CD1c-positive myeloid dendritic cell (primary cell): Measurements from ENCODE around the gene ITGBL1.

Experiments
- DNase-seq: peaks from one replicate; pipeline ENCODE4 v3.0.0-alpha.2; 2016; ENCODE audit errors: extremely low spot score

Gene ITGBL1, protein sequence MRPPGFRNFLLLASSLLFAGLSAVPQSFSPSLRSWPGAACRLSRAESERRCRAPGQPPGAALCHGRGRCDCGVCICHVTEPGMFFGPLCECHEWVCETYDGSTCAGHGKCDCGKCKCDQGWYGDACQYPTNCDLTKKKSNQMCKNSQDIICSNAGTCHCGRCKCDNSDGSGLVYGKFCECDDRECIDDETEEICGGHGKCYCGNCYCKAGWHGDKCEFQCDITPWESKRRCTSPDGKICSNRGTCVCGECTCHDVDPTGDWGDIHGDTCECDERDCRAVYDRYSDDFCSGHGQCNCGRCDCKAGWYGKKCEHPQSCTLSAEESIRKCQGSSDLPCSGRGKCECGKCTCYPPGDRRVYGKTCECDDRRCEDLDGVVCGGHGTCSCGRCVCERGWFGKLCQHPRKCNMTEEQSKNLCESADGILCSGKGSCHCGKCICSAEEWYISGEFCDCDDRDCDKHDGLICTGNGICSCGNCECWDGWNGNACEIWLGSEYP

DNA sequence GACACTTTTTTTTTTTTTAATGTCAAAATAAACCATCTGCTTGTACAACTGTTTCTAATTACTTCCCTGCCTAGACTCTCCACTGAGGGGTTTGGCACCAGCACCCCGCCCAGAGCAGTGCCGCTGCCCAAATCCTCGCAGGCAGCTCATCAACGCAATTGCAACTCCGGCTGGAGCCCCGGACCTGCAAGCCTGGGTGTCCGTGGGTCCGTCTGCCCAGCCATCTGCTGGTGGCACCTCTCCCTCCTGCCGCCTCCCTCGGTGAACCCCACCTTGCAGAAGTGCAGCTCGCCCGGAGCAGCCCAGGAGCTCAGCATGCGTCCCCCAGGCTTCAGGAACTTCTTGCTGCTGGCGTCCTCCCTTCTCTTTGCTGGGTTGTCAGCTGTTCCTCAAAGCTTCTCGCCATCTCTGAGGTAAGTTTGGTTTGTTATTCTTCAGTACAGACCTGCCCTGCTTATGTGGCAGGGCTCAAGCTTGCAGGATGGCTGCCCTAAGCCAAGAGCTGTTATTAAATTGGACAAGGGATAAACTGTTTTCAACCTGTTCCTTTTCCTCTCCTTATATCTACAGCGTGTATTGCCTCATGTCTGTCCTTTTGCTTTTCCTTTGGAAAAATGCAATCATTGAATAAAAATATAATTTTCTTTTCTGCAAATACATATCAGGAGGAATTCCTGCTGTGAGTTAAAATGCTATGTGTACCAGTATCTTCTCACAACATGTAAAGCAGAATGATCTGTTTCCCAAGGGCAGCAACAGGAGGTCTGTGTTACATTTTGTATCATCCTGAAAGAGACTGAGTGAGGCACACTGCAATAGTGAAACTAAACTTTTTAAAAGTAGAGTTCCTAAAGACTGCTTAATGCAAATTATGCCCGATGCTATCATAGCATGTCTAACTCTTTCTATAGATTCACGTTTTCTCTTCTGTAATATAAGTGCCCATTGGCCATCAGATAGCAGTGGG is at the start of gene ITGBL1:
ITGBL1 (plus strand) TSS at position 157 of the 967 bp plus-strand sequence; CDS start at position 316, 159 bp downstream.
- DNase-seq, result no peak

DNA sequence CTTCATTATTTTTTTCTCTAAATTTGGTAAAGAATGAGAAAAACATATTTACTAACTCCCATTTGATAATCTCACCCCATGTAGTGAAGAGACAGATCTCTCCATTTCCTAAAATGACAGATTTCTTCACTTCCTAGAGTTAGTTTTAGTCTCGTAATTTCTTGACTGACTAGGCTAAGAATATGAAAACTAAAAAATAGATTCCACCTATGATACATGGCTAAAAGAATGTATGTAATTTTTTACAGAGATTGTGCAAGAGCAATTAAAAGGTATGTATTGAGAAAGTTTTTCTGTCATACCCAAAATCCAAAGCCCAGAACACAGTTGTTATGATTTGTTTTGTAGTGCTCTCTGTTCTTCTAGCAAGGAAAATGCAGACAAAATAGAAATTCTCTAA is 45.7 kb upstream of the ITGBL1 start:
- no peak for DNase-seq

DNA sequence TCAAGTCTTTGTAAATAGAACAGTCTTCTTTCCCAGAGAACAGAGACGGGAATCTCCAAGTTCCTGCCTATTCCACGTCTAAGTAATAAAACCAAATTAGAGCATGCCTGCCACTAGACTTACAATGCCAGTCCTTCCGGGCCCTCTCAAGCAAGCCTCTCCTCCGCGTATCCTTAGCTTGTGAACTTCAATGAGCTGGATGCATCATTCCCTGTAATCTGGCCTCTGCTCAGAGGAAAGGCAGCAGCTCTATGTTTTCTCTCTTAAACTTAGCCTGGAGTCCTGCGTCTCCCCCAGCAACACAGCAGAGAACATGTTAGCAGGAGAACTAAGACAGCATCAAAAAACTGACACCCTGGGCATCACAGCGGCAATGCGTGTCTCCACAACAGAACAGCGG is 44.3 kb upstream of the ITGBL1 start:
- DNase-seq, result no peak

DNA sequence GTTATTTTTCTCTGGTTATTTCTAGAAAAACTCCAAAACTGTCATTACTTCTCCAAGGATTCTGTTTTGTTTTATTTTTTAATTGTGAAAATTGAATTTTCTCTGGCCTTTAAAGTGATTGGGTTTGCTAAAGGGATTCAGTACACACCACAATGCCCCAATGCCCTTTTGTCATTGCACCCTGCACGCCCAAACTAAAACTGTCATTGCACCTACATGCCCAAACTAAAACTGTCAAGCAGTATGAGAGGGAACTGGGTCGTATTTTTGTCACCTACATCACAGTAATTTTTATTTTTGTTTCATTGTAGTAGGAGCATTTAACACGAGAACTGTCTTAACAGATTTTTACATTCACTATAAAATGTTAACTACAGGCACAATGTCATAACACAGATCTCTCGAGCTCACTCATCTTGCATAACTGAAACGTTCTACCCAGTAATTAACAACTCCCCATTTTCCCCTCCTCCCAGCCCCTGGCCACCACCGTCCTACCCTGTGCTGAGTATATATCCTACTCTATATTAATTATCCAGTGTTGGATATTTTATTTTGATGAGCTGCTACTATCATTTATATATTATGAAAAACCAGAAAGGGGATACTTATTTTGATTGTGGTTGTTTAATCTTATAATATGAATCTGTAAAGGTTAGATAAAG is 43.4 kb upstream of the ITGBL1 start:
- DNase-seq, result no peak

DNA sequence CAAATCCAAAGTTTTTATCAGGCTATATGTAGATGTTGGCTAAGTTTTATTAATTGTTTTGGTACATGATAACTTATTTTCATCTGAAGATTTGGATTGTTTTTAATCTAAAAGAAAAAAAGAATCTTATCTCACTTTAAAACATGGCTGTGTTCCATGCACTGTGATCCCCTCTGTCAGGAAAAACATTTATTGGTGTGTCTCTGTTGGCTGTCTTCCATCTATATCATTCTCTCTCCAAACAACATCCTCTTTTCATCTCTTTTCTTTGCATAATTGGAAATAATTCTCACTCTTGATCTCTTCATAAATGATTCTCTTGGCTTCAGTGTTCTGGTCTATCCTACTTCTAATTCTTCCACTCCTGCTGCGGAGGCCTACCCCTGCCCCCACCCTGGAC is 40.4 kb upstream of the ITGBL1 start:
- no peak for DNase-seq

DNA sequence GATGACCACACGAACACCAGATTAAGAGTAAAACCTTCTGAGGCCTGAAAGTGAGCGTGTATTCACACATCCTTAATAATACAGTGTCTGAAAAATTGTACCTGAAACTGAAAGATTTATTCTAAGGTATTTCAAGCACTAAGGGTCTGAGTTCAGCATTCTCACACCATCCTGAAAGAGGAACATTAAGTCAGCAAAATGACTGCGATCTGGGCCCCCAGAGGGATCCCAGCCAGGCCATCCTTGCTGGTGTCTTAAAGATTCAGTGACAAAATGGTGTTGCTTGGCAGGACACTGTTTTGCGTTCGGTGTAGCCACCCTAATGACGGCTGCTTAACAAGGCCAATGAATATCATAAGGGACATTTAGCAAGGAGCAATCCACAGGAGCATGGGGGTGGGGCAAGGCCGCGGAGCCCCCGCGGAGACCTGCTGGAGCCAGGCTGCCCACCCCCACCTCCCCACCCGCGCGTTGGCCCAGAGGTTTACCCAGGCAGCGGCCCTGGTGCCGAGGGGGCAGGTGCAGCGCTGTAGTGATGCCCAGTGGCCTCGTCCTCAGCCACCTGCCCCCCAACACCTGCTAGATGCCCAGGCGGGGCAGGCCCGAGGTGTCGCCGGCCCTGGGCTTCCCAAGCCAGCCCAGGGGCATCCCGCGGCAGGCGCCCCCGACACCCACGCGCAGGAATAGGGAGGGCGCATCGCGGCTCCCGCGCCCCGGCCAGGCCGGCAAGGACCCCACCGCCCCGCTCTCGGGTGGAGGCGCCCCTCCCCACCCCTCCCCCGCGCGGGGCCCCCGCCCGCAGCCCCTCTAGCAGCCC is 36.9 kb upstream of the ITGBL1 start:
- DNase-seq, result no peak

DNA sequence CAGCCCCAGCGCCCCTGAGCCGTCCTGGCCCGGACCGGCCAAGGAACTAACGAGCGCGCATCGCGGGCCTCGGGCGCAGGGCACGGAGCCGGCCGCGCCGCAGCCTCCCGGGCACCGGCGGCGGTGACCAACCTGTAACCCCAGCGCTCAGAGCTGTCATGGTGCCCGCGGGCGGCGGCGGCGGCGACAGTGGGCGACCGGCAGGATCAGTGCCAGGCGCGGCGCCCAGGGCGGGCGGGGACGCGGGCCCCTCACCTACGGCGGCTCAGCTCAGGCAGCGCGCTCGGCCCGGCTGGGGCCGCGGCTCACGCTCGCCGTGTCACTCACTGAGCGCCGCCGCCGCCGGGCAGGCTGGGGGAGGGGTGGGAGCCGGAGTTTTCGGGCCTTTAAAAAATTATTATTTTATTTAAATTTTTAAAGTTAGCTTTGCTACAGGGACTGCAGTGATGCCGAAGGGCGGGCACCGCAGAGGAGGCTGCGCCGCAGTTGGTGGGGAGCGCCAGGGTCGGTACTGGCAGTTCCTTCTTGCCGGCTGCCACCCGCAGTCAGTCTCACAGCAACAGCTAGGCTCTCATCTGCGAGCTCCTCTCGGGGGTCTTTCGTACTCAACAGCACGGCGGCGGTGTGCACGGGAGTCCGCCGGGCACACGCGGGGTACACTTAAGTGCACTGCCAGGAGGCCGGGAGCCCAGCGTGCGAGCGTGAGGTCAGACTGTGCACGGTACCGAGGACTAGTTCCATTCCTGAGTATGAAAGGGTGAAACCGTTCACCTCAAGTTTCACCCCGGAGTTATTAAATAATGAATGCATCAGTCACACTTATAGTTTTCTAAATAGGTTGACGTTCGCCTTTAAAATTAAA is 36.1 kb upstream of the ITGBL1 start, which contains the start of gene NALCN:
NALCN (minus strand) TSS at position 328 of the 862 bp plus-strand sequence. CDS start 17,382 bp downstream, outside the sequence.
- no peak for DNase-seq

DNA sequence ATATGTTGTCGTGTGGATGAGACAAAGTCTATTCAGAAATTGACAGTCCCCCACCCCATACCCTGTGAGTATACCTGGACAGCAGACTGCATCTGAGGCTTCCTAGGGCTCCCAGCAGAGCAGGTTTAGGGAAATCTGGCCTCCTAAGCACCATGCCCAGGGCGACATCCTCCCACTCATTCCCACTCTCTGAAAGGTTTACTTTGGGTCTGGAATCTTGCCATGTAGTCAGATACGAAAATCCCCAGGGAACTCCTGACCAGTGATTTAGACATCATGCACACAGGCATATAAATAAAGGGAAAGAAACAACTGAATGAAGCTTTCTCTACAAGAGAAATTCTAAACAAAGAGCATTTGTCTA is 35.5 kb upstream of the ITGBL1 start:
- DNase-seq, result no peak

DNA sequence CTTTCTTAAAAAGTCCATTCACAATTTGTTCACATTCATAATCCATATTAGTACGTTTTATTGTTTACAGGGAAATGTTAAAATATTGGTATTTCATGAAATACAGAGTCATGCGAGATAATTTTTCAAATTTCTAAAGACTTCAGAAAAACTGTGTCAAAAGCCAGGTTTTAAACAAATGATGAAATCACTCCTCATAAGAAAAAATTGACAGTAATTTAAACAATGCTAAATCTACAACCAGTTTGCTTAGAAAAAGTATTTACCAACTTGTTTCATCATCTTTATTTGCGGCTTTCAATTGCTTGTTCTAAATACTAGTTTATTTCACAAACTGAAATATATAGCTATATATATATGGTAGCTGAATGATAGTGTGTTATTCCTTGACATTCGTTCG is 35.0 kb upstream of the ITGBL1 start:
- no peak for DNase-seq

DNA sequence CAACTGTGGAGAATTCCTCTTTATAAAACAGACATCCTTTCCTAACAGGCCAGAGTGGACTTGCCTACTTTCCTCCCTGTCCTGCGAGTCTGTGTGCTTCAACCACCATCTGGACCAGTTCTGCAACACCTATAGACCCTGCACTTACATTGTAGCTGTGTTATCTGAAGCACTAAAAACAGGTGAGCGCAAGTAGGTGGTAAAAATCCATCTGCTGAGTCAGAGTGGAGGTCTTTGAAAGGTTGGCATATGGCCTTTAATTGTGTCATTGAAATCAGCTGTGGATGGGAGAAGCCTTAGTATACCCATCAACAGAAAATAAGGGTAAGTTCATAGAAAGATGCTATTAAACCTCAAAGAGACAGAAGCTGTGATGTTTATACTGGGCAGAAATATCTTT is 28.6 kb upstream of the ITGBL1 start:
- no peak for DNase-seq

DNA sequence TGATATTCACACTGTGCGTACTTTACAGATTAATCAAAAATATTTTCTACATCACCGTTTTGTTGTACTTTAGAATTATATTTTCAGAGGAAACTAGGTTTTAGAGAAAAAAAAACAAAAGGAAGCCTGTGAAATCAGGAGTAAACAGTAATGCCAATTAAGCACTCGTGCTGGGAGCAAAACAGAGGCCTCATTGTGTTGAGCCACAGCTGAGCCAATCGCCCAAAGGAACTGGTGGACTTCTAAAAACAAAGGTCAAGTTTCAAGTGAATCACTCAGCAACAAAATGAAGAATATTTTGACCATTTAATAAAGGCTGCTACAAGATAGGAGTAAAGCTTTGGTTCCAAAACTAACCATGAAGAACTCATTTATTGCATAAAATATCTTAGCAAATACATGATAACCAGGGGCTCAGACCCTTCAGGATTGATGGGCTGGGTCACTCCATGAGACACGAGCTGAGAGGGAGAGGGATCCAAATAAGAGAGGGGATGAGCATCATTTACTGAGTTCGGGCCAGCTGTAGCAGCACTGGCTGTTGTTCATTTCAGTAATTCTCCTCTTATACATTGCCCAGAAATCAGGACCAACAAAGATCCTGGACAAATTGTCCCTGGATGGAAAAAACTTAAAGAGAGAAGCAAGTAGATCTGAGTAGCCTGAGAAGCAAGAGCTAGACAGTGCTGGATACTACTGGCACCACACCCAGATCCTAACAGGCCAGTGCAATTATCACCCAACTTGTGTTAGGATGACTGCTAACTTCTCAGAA is 27.9 kb upstream of the ITGBL1 start:
- no peak for DNase-seq

DNA sequence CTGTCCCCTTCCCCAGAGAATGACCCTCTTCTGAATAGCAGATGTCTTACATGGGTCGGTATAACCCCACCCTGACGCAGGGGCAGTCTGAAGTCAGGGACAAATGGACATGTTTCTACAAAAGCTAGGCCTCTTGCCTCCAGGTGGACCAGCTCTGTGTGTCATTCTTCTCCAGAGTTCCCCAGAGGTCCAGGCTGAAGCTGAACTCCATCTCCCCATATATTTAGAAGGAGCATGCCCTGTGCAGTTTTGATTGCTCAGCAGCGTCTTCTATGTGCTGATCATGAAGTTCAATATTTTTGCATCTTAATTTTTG is 27.4 kb upstream of the ITGBL1 start:
- DNase-seq, result no peak

DNA sequence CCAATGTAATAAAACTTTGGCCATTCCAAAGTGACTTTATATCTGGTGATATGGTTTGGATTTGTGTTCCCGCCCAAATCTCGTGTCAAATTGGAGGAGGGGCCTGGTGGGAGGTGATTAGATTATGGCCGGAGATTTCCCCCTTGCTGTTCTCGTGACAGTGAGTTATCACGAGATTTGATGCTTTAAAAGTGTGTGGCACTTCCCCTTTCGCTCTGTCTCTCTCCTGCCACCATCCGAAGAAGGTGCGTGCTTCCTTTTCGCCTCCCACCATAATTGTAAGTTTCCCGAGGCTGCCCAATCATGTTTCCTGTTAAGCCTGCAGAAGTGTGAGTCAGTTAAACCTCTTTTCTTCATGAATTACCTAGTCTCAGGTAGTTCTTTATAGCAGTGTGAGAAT is 26.9 kb upstream of the ITGBL1 start:
- no peak for DNase-seq

DNA sequence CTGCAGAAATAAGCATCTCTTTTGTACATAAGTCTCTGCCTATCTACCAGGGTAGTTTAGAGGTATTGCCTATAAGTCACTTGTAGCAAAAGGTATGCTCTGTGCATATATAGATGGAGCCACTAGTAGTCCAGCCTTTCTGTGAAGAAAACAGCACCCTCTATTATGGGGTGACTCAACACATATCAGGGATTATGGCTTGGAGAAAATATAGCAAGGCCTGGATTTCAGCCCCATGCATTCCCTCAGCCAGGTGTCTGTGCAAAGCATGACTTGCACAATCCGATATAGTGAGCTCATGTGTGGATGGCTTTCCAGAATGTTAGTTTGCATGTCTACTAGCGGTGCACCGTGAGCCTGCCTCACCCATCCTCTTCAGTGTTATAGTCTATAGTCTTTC is 22.7 kb upstream of the ITGBL1 start:
- DNase-seq, result no peak

DNA sequence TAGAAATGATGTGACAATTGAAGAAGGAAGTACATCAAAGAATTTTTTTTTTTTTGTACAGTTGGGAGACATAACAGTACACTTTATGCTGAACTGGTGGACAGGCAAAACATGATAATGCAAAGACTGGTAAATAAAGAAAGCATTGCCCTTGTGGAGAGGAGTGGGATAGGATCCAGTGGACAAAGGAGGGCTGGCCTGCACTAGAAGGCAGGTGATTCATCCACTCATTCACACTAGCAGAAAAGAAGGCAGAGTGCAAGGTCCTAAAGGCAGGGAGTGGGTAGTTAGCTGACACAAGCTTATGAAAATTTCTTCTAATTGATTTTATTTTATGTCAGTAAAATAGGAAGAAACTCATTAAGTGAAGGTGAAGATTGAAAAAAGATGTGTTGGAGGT is 18.6 kb upstream of the ITGBL1 start:
- no peak for DNase-seq

DNA sequence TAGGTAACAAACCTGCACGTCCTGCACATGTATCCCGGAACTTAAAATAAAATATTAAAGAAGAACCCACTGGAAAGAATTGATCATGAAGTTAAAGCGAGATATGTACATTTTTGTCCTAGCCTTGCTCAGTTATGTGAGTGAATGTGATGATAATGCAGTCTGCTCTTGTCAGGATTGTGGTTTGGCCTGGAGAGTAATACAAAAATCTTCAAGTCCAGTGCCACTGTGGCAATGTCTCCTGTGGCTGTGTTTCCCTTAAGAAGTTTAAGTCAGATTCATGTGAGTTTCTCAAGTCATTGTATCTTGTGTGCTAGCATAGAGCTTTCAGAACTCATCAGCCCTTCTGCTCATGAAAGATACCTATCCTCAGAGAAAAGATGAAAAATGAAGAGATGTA is 18.0 kb upstream of the ITGBL1 start:
- DNase-seq, result no peak

DNA sequence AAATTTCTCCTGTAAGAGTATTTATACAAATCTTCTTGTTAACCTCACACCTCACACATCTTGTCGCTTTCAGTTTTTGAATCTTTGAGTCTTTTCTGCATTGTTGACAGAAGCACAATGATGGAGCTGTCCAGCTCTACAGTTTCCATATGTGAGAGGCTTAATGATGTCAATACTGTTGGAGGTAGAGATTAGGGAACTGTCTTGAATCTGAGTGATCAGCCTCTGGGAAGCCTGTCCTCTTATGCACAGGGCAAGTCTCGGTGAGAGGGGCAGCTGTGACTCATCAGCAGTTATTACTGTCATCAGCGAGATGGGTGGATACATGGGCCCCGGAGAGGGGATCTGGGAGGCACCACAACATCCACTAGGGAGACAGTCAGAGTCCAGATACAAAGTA is 4.6 kb upstream of the ITGBL1 start:
- DNase-seq, result no peak

DNA sequence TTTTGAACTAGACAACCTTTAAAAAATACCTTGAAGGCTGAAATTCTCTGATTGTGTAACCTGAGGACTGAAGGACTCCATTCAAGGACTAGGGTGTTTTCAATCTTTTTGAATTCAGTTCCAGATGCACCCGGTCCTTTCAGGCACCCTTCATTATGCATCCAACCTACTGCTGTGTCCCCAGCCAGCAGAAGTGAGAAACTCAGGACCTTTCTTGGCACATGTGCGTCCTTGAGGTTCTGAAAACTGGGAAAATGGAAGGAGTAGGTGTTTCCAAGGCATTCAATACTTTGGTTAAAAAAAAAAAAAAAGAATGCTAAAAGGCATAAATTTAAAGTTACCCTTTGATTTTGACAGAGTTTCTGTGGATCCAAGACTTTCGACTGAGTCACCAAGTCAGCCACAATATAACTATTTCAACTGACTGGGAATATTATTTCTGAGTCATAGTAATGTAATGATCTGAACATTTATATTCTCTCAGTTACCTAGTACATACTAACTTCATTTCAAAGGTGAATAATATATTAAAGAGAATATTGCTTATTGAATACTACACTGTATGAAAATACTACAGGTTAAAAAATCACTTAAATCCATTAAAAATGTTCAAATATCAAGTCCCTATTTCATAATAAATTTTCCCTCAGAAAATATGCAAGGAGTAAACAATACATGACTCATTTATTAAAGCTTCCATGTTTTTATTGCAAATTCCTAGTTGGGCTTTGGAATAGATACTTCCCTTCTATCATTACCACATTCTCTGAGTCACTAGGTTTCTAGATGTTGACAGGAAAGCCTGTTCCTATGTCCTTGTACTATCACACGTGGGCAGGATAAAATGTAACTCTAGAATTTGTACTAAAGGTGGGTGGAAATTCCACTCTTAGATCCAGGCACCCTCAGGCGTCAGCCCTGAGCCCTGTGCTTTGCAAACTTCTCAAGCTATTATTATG is 2.4 kb upstream of the ITGBL1 start:
- no peak for DNase-seq
